ENCODE results near the gene PRR14. TPM values are rescaled to one million over a fixed set of nuclear protein-coding genes. Genes with fewer than 3 reads are reported as not detected.

Gene PRR14
- total RNA-seq, 1 donor: 8.0 TPM

GRCh38 chr16:30660424-30661261 is 9.9 kb downstream of the PRR14 start:
- peaks cover 54% of the 10 kb centered on the region for H3K36me3 ChIP-seq (ENCODE audit: insufficient read depth, low read length)
- H4K20me1 ChIP-seq (ENCODE audit: insufficient read depth, low read length): peaks cover 46% of the 10 kb centered on the region
- DNase-seq (ENCODE audit: insufficient read length, low spot score, missing footprints): peak; percentile 91
- peak overlapping the region; percentile 98 for H3K4me2 ChIP-seq (ENCODE audit: insufficient read depth, low read length)
- peak overlapping the region; percentile 80 for H3K27ac ChIP-seq (ENCODE audit: low read depth, low read length)
- TF ChIP-seq CTCF (IDR thresholded peaks at IDR 0.05; ENCODE audit: extremely low read depth, low read depth, low read length): no peak
- H3K4me1 ChIP-seq (ENCODE audit: insufficient read depth, low read length): peaks cover 24% of the 10 kb centered on the region
- peaks cover 60% of the 10 kb centered on the region for H3K79me2 ChIP-seq (ENCODE audit: insufficient read depth, low read length)
- no peak overlapping the region for H2AFZ ChIP-seq (ENCODE audit: low read length)
- H3K4me3 ChIP-seq (ENCODE audit: insufficient read depth, low read length): peak overlapping the region; percentile 80
- H3K9me3 ChIP-seq (ENCODE audit: low read depth, low read length): no peaks in the 10 kb centered on the region
- H3K27me3 ChIP-seq (ENCODE audit: insufficient read depth, low read length): no peaks in the 10 kb centered on the region

- Histone ChIP-seq H3K27ac (ENCODE audit: low read depth, low read length) (no peak overlapping the region), H3K4me3 (ENCODE audit: insufficient read depth, low read length) (no peak overlapping the region), H3K36me3 (ENCODE audit: insufficient read depth, low read length) (peaks cover 64% of the 10 kb centered on the region), H3K4me2 (ENCODE audit: insufficient read depth, low read length) (no peak overlapping the region), H2AFZ (ENCODE audit: low read length) (no peak overlapping the region), H3K9me3 (ENCODE audit: low read depth, low read length) (no peaks in the 10 kb centered on the region), H3K27me3 (ENCODE audit: insufficient read depth, low read length) (no peaks in the 10 kb centered on the region), H4K20me1 (ENCODE audit: insufficient read depth, low read length) (peaks cover 63% of the 10 kb centered on the region), H3K4me1 (ENCODE audit: insufficient read depth, low read length) (peaks cover 24% of the 10 kb centered on the region), H3K79me2 (ENCODE audit: insufficient read depth, low read length) (peaks cover 78% of the 10 kb centered on the region)
- TF ChIP-seq CTCF (IDR thresholded peaks at IDR 0.05; ENCODE audit: extremely low read depth, low read depth, low read length): no peak
- peak; percentile 80 for DNase-seq (ENCODE audit: insufficient read length, low spot score, missing footprints)
These were observed 11.7 kb downstream of the PRR14 start for GRCh38 chr16:30662449-30662848.

- H3K4me3 ChIP-seq (ENCODE audit: insufficient read depth, low read length): no peak overlapping the region
- H3K36me3 ChIP-seq (ENCODE audit: insufficient read depth, low read length): peaks cover 70% of the 10 kb centered on the region
- no peak overlapping the region for H3K4me2 ChIP-seq (ENCODE audit: insufficient read depth, low read length)
- peaks cover 82% of the 10 kb centered on the region for H3K79me2 ChIP-seq (ENCODE audit: insufficient read depth, low read length)
- no peak for TF ChIP-seq CTCF (IDR thresholded peaks at IDR 0.05; ENCODE audit: extremely low read depth, low read depth, low read length)
- H3K4me1 ChIP-seq (ENCODE audit: insufficient read depth, low read length): peaks cover 23% of the 10 kb centered on the region
- no peaks in the 10 kb centered on the region for H3K9me3 ChIP-seq (ENCODE audit: low read depth, low read length)
- no peaks in the 10 kb centered on the region for H3K27me3 ChIP-seq (ENCODE audit: insufficient read depth, low read length)
- peak; percentile 66 for DNase-seq (ENCODE audit: insufficient read length, low spot score, missing footprints)
- no peak overlapping the region for H3K27ac ChIP-seq (ENCODE audit: low read depth, low read length)
- H2AFZ ChIP-seq (ENCODE audit: low read length): no peak overlapping the region
- H4K20me1 ChIP-seq (ENCODE audit: insufficient read depth, low read length): peaks cover 69% of the 10 kb centered on the region
These were observed 12.3 kb downstream of the PRR14 start for GRCh38 chr16:30663038-30663437.

- H3K27me3 ChIP-seq (ENCODE audit: insufficient read depth, low read length): no peaks in the 10 kb centered on the region
- peaks cover 74% of the 10 kb centered on the region for H3K36me3 ChIP-seq (ENCODE audit: insufficient read depth, low read length)
- no peak for TF ChIP-seq CTCF (IDR thresholded peaks at IDR 0.05; ENCODE audit: extremely low read depth, low read depth, low read length)
- H4K20me1 ChIP-seq (ENCODE audit: insufficient read depth, low read length): peaks cover 73% of the 10 kb centered on the region
- no peak overlapping the region for H3K4me2 ChIP-seq (ENCODE audit: insufficient read depth, low read length)
- peaks cover 82% of the 10 kb centered on the region for H3K79me2 ChIP-seq (ENCODE audit: insufficient read depth, low read length)
- H3K27ac ChIP-seq (ENCODE audit: low read depth, low read length): no peak overlapping the region
- no peak overlapping the region for H2AFZ ChIP-seq (ENCODE audit: low read length)
- peak; percentile 87 for DNase-seq (ENCODE audit: insufficient read length, low spot score, missing footprints)
- no peaks in the 10 kb centered on the region for H3K9me3 ChIP-seq (ENCODE audit: low read depth, low read length)
- peaks cover 23% of the 10 kb centered on the region for H3K4me1 ChIP-seq (ENCODE audit: insufficient read depth, low read length)
- no peak overlapping the region for H3K4me3 ChIP-seq (ENCODE audit: insufficient read depth, low read length)
These were observed 13.1 kb downstream of the PRR14 start for GRCh38 chr16:30663820-30664219.
